ENCODE data around the gene ODAD4. TPM values are rescaled to one million over a fixed set of nuclear protein-coding genes. Genes with fewer than 3 reads are reported as not detected.
"Not testable (repeated sequence)": the region's sequence is repeated elsewhere in the genome, so short reads cannot be mapped to it uniquely, and the experiment has no call there.

Gene ODAD4
- total RNA-seq, 1 donor from 2014 or later = not detected

GRCh38 chr17:42005166-42005565, 74.7 kb downstream of the ODAD4 start:
- ATAC-seq = no peak

GRCh38 chr17:42009170-42009569, 78.8 kb downstream of the ODAD4 start:
- peak; percentile 80 for ATAC-seq

GRCh38 chr17:42010266-42010680, 79.9 kb downstream of the ODAD4 start:
- ATAC-seq = peak; percentile 77

- ATAC-seq = peak; percentile 30
Measured at GRCh38 chr17:42010898-42011516, 80.6 kb downstream of the ODAD4 start.

- not testable (repeated sequence) for ATAC-seq
Measured at GRCh38 chr17:42012363-42012762, 81.9 kb downstream of the ODAD4 start.

GRCh38 chr17:42013740-42014139, 83.3 kb downstream of the ODAD4 start:
- ATAC-seq = not testable (repeated sequence)

Other genes starting within 250 kb of the ODAD4 start
- gene EIF1, start 241.7 kb upstream of the ODAD4 start, total RNA-seq = 725 TPM
- not detected for gene GAST, start 218.3 kb upstream of the ODAD4 start, total RNA-seq
- gene HAP1, start 196.0 kb upstream of the ODAD4 start, total RNA-seq = 1.4 TPM
- gene JUP, start 143.9 kb upstream of the ODAD4 start, total RNA-seq = 1,050 TPM
- gene P3H4, start 118.7 kb upstream of the ODAD4 start, total RNA-seq = 1.9 TPM
- gene FKBP10, start 117.6 kb upstream of the ODAD4 start, total RNA-seq = 3.1 TPM
- 22.8 TPM for gene NT5C3B, start 94.4 kb upstream of the ODAD4 start, total RNA-seq
- 0.32 TPM for gene KLHL10, start 92.8 kb upstream of the ODAD4 start, total RNA-seq
- gene KLHL11, start 65.2 kb upstream of the ODAD4 start, total RNA-seq = 6.8 TPM
- gene ACLY, start 11.7 kb upstream of the ODAD4 start, total RNA-seq = 161 TPM
- gene CNP, start 36.2 kb downstream of the ODAD4 start, total RNA-seq = 89.9 TPM
- gene DNAJC7, start 86.8 kb downstream of the ODAD4 start, total RNA-seq = 75.5 TPM
- gene NKIRAS2, start 89.5 kb downstream of the ODAD4 start, total RNA-seq = 30.3 TPM
- 0.48 TPM for gene C17orf113, start 120.0 kb downstream of the ODAD4 start, total RNA-seq
- 0.44 TPM for gene ZNF385C, start 167.9 kb downstream of the ODAD4 start, total RNA-seq
- gene DHX58, start 182.1 kb downstream of the ODAD4 start, total RNA-seq = 6.3 TPM
- 20.8 TPM for gene KAT2A, start 190.8 kb downstream of the ODAD4 start, total RNA-seq
- not detected for gene HSPB9, start 192.2 kb downstream of the ODAD4 start, total RNA-seq
- 63.8 TPM for gene RAB5C, start 224.4 kb downstream of the ODAD4 start, total RNA-seq